ENCODE data around the gene SOHLH1. TPM values are rescaled to one million over a fixed set of nuclear protein-coding genes. Genes with fewer than 3 reads are reported as not detected.

SOHLH1 gene
- total RNA-seq, 3 donors from 2014 or later, result not detected

DNA sequence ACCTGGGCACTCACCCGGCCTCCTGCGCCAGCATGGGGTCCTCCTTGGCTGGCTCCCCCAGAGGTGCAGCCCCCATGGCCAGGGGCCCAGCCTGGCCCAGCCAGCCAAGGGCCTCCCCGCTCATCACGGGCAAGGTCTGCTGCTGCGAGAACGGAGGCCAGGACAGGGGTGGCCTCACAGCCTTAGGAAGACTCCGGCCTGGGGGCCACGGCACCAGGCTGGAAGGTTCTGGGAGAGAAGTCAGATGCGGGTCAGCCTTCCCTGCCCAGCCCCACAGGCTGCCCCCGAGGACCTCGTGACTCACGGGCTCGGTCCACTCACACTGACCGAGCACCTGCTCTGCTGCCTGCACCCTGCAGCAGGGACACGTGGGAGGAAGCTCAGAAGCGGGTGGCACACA, 4.2 kb downstream of the SOHLH1 start:
- H3K27ac ChIP-seq, result no peak overlapping the region
- TF ChIP-seq POLR2AphosphoS5 (IDR thresholded peaks at IDR 0.05), result no peak
- TF ChIP-seq, protein P1, sequence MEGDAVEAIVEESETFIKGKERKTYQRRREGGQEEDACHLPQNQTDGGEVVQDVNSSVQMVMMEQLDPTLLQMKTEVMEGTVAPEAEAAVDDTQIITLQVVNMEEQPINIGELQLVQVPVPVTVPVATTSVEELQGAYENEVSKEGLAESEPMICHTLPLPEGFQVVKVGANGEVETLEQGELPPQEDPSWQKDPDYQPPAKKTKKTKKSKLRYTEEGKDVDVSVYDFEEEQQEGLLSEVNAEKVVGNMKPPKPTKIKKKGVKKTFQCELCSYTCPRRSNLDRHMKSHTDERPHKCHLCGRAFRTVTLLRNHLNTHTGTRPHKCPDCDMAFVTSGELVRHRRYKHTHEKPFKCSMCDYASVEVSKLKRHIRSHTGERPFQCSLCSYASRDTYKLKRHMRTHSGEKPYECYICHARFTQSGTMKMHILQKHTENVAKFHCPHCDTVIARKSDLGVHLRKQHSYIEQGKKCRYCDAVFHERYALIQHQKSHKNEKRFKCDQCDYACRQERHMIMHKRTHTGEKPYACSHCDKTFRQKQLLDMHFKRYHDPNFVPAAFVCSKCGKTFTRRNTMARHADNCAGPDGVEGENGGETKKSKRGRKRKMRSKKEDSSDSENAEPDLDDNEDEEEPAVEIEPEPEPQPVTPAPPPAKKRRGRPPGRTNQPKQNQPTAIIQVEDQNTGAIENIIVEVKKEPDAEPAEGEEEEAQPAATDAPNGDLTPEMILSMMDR (IDR thresholded peaks at IDR 0.05), result no peak
- H3K36me3 ChIP-seq, result no peaks in the 10 kb centered on the region
- peaks cover 0 to 34% of the 10 kb centered on the region in 2 donors for H3K27me3 ChIP-seq
- H3K4me3 ChIP-seq, result no peak overlapping the region
- intact Hi-C loops (cut with DNase I; ENCODE audit: low total_unique reads), result no loop called here
- DNase-seq (ENCODE audit: low spot score in 2 of 2), result no peak
- H3K9me3 ChIP-seq, result no peaks in the 10 kb centered on the region
- no peaks in the 10 kb centered on the region for H3K4me1 ChIP-seq

DNA sequence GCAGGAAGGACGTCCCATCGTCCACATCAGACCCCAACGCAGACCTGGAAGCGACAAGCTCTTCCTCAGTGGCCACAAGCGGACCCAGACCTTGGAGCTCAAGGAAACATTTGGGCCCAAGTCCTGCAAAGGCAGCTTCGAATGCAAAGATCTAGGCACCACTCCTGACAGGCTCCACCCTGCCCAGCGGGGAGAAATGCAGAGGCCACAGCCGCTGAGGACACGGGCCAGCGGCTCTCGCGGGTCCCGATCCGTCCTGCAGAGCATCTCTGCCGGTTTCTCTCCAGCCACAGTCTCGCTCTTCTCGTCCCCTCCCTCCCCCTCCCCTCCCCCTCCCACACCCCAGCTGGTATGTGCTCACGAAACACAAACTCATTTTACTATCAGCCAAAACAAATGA, 4.9 kb downstream of the SOHLH1 start:
- DNase-seq (ENCODE audit: low spot score in 2 of 2), result no peak
- Histone ChIP-seq H3K9me3 (no peaks in the 10 kb centered on the region), H3K27me3 (peaks cover 0 to 37% of the 10 kb centered on the region in 2 donors), H3K4me3 (no peak overlapping the region), H3K27ac (no peak overlapping the region), H3K36me3 (no peaks in the 10 kb centered on the region), H3K4me1 (no peaks in the 10 kb centered on the region)
- intact Hi-C loops (cut with DNase I; ENCODE audit: low total_unique reads), result loop anchor here (5.0 kb wide), 1 partner anchor 637 kb away; no protein-coding TSS in a partner anchor
- TF ChIP-seq POLR2A (IDR thresholded peaks at IDR 0.05), result no peak
- no peak for TF ChIP-seq POLR2AphosphoS5 (IDR thresholded peaks at IDR 0.05)
- TF ChIP-seq, protein P1 (IDR thresholded peaks at IDR 0.05), result no peak

DNA sequence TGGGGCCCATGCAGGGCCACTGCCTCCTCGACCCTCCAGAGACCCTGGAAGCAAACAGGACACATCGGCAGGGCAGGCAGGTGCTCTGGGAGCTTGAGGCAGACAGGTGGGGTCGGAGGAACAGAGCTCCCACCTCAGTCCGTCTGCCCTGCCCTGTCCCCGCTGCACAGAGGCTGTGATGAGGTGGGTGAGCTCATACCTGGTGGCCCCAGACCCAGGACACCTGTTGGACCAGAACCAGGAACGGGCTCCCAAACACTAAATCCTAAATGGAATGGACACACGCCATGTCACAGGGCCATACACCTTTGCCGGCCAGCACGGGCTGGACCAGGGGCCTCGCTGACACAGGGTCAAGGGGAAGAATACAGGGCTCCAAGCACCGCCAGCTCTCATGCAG, 5.5 kb downstream of the SOHLH1 start:
- H3K27ac ChIP-seq, result no peak overlapping the region
- no peak overlapping the region for H3K4me3 ChIP-seq
- DNase-seq (ENCODE audit: low spot score in 2 of 2), result no peak
- H3K4me1 ChIP-seq, result no peaks in the 10 kb centered on the region
- H3K9me3 ChIP-seq, result no peaks in the 10 kb centered on the region
- peaks cover 0 to 41% of the 10 kb centered on the region in 2 donors for H3K27me3 ChIP-seq
- no peak for TF ChIP-seq POLR2AphosphoS5 (IDR thresholded peaks at IDR 0.05)
- TF ChIP-seq, protein P1 (IDR thresholded peaks at IDR 0.05), result no peak
- no peak for TF ChIP-seq POLR2A (IDR thresholded peaks at IDR 0.05)
- H3K36me3 ChIP-seq, result no peaks in the 10 kb centered on the region
- intact Hi-C loops (cut with DNase I; ENCODE audit: low total_unique reads), result loop anchor here (5.0 kb wide), 1 partner anchor 636 kb away; no protein-coding TSS in a partner anchor

DNA sequence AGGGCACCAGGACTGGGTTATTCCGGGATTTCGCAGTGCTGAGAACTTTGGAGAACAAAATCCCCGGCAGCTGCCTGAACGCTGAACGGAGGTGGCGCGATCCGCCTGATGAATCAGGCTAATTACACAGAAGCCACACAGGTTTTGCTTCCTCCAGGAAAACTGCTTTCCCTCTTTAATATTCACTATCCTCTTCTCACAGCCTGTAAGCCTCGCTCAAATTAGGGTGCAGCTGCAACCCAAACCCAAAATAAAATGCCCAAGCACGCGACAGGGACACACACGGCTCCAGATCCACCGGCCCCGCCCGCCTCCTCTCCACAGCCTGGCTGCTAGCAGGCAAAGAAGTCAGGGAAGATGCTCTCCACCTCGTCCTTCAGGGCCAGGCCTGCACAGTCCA, 6.0 kb downstream of the SOHLH1 start:
- Histone ChIP-seq H3K4me1 (no peaks in the 10 kb centered on the region), H3K4me3 (no peak overlapping the region), H3K27ac (no peak overlapping the region), H3K36me3 (no peaks in the 10 kb centered on the region), H3K27me3 (peaks cover 0 to 41% of the 10 kb centered on the region in 2 donors), H3K9me3 (no peaks in the 10 kb centered on the region)
- TF ChIP-seq, protein P1 (IDR thresholded peaks at IDR 0.05), result no peak
- TF ChIP-seq POLR2AphosphoS5 (IDR thresholded peaks at IDR 0.05) (no peak), POLR2A (IDR thresholded peaks at IDR 0.05) (no peak)
- no peak for DNase-seq (ENCODE audit: low spot score in 2 of 2)
- intact Hi-C loops (cut with DNase I; ENCODE audit: low total_unique reads), result loop anchor here (5.0 kb wide), 1 partner anchor 636 kb away; no protein-coding TSS in a partner anchor

DNA sequence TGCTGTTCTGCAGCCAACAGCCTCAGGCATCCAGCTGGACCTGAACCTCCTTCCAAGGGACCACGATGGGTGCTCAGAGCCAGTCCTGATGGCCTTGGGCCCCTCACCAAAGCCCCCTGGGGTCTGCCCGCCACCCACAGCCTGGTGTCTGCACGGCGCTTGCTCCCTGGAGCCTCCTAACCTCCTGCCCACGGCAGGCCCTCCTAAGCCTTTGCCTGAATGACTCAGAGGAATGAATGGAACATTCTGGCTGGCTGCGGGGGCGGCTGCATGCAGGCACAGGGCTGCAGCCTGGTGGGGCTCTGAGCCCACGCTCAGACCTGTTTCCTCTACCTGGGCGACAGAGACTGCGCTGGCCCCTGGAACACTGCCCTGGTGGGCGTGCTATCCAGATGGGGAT, 6.9 kb downstream of the SOHLH1 start:
- no peaks in the 10 kb centered on the region for H3K9me3 ChIP-seq
- no peaks in the 10 kb centered on the region for H3K4me1 ChIP-seq
- H3K4me3 ChIP-seq, result no peak overlapping the region
- no peak for TF ChIP-seq POLR2AphosphoS5 (IDR thresholded peaks at IDR 0.05)
- TF ChIP-seq POLR2A (IDR thresholded peaks at IDR 0.05), result no peak
- TF ChIP-seq, protein P1 (IDR thresholded peaks at IDR 0.05), result no peak
- H3K27ac ChIP-seq, result no peak overlapping the region
- peaks cover 0 to 46% of the 10 kb centered on the region in 2 donors for H3K27me3 ChIP-seq
- DNase-seq (ENCODE audit: low spot score in 2 of 2), result no peak
- intact Hi-C loops (cut with DNase I; ENCODE audit: low total_unique reads), result loop anchor here (5.0 kb wide), 1 partner anchor 635 kb away; no protein-coding TSS in a partner anchor
- no peaks in the 10 kb centered on the region for H3K36me3 ChIP-seq
